Fibroblast of mammary gland (primary cell): ENCODE results near the gene ACSF2.
A peak's percentile ranks its signal among the peaks of the same experiment; 100 is the strongest.
"Not testable (repeated sequence)": the region's sequence is repeated elsewhere in the genome, so short reads cannot be mapped to it uniquely, and the experiment has no call there.

Source experiments
- DNase-seq: peaks from one replicate; pipeline ENCODE4 v3.0.0-alpha.2; 2010; ENCODE audit warnings: low read depth
- H3K4me3 ChIP-seq: 2 replicates; pipeline ENCODE4 v1.5.1; 2011; ENCODE audit warnings: low read depth, mild to moderate bottlenecking, low read length, moderate library complexity; ENCODE audit not compliant: control insufficient read depth
- CTCF ChIP-seq: conservative IDR thresholded peaks from 2 replicates; pipeline ENCODE4 v1.5.1; 2011; ENCODE audit warnings: low read depth, low read length, inconsistent platforms; ENCODE audit not compliant: control insufficient read depth, insufficient read depth

ACSF2 gene

GRCh38 chr17:50469671-50470305 is 43.8 kb downstream of the ACSF2 start:
- DNase-seq, result no peak
- no peak for TF ChIP-seq CTCF
- H3K4me3 ChIP-seq, result no peak overlapping the region

- TF ChIP-seq CTCF, result no peak
- no peak for DNase-seq
- no peak overlapping the region for H3K4me3 ChIP-seq
These were observed 44.4 kb downstream of the ACSF2 start for GRCh38 chr17:50470426-50470825.

- H3K4me3 ChIP-seq, result no peak overlapping the region
- TF ChIP-seq CTCF, result no peak
- DNase-seq, result no peak
These were observed 45.2 kb downstream of the ACSF2 start for GRCh38 chr17:50471009-50471905.

GRCh38 chr17:50472286-50472685 is 46.3 kb downstream of the ACSF2 start:
- H3K4me3 ChIP-seq, result no peak overlapping the region
- TF ChIP-seq CTCF, result no peak
- no peak for DNase-seq

- H3K4me3 ChIP-seq, result not testable (repeated sequence)
- peak; percentile 32 for DNase-seq
- TF ChIP-seq CTCF, result peak; percentile 40
These were observed 46.7 kb downstream of the ACSF2 start for GRCh38 chr17:50472761-50473161.

- no peak overlapping the region for H3K4me3 ChIP-seq
- no peak for TF ChIP-seq CTCF
- no peak for DNase-seq
These were observed 47.9 kb downstream of the ACSF2 start for GRCh38 chr17:50473901-50474300.

- TF ChIP-seq CTCF, result no peak
- H3K4me3 ChIP-seq, result no peak overlapping the region
- DNase-seq, result no peak
These were observed 48.5 kb downstream of the ACSF2 start for GRCh38 chr17:50474523-50474922.
